ENCODE measurements around the gene NDC80. TPM values are rescaled to one million over a fixed set of nuclear protein-coding genes. Genes with fewer than 3 reads are reported as not detected.
A peak's percentile ranks its signal among the peaks of the same experiment; 100 is the strongest.
"Not testable (repeated sequence)": the region's sequence is repeated elsewhere in the genome, so short reads cannot be mapped to it uniquely, and the experiment has no call there.

Gene NDC80
- total RNA-seq, 6 experiments from 2014 or later, result 0.34 to 1.6 (median 0.55) TPM; not detected in 1

GRCh38 chr18:2656981-2657512, 85.7 kb downstream of the NDC80 start:
- peak overlapping the region; percentile 68 to 88 (median 73) for H3K4me3 ChIP-seq
- WGBS (ENCODE audit: insufficient coverage, low coverage, low lambda C conversion rate, missing lambda C conversion rate), result 2% methylated on average over 12 of the region's 12 CpGs
- H3K4me1 ChIP-seq, result peaks cover 0 to 19% (median 8%) of the 10 kb centered on the region in 4 donors
- no peaks in the 10 kb centered on the region for H3K36me3 ChIP-seq
- intact Hi-C loops (cut with DNase I), result no loop called here
- no peaks in the 10 kb centered on the region for H3K9me3 ChIP-seq
- DNase-seq, result no peak
- no peak for TF ChIP-seq POLR2A (IDR thresholded peaks at IDR 0.05)
- TF ChIP-seq, protein P1, sequence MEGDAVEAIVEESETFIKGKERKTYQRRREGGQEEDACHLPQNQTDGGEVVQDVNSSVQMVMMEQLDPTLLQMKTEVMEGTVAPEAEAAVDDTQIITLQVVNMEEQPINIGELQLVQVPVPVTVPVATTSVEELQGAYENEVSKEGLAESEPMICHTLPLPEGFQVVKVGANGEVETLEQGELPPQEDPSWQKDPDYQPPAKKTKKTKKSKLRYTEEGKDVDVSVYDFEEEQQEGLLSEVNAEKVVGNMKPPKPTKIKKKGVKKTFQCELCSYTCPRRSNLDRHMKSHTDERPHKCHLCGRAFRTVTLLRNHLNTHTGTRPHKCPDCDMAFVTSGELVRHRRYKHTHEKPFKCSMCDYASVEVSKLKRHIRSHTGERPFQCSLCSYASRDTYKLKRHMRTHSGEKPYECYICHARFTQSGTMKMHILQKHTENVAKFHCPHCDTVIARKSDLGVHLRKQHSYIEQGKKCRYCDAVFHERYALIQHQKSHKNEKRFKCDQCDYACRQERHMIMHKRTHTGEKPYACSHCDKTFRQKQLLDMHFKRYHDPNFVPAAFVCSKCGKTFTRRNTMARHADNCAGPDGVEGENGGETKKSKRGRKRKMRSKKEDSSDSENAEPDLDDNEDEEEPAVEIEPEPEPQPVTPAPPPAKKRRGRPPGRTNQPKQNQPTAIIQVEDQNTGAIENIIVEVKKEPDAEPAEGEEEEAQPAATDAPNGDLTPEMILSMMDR (IDR thresholded peaks at IDR 0.05), result no peak
- no peak for ATAC-seq
- no peaks in the 10 kb centered on the region for H3K27me3 ChIP-seq
- peak overlapping the region; percentile 95 to 96 (median 95) for H3K27ac ChIP-seq

GRCh38 chr18:2657788-2658458, 86.6 kb downstream of the NDC80 start:
- DNase-seq, result no peak
- TF ChIP-seq POLR2A (IDR thresholded peaks at IDR 0.05), result no peak
- TF ChIP-seq, protein P1 (IDR thresholded peaks at IDR 0.05), result no peak
- Histone ChIP-seq H3K9me3 (no peaks in the 10 kb centered on the region), H3K4me3 (peak overlapping the region in 1 of 3 donors; percentile 73), H3K36me3 (no peaks in the 10 kb centered on the region), H3K27ac (peak overlapping the region; percentile 31 to 96 (median 95)), H3K4me1 (peaks cover 0 to 19% (median 8%) of the 10 kb centered on the region in 4 donors), H3K27me3 (no peaks in the 10 kb centered on the region)
- intact Hi-C loops (cut with DNase I), result no loop called here
- ATAC-seq, result peak in 1 of 4 donors; percentile 33
- 49% methylated on average over 12 of the region's 12 CpGs for WGBS (ENCODE audit: insufficient coverage, low coverage, low lambda C conversion rate, missing lambda C conversion rate)

DNA sequence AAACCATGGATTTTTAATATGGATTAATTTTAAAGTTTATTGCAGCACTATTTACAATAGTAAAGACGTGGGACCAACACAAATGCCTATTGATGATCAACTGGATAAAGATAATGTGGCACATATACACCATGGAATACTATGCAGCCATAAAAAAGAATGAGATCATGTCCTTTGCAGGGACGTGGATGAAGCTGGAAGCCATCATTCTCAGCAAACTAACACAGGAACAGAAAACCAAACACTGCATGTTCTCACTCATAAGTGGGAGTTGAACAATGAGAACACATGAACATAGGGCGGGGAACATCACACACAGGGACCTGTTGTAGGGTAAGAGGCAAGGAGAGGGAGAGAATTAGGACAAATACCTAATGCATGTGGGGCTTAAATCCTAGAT, 89.5 kb downstream of the NDC80 start:
- H3K36me3 ChIP-seq; H3K27ac ChIP-seq; H3K27me3 ChIP-seq; H3K4me3 ChIP-seq; intact Hi-C loops (cut with DNase I); ATAC-seq; H3K9me3 ChIP-seq; DNase-seq: not testable (repeated sequence)
- peaks cover 0 to 19% (median 8%) of the 10 kb centered on the region in 4 donors for H3K4me1 ChIP-seq
- WGBS (ENCODE audit: insufficient coverage, low coverage, low lambda C conversion rate, missing lambda C conversion rate), result 94% methylated on average over 2 of the region's 3 CpGs

DNA sequence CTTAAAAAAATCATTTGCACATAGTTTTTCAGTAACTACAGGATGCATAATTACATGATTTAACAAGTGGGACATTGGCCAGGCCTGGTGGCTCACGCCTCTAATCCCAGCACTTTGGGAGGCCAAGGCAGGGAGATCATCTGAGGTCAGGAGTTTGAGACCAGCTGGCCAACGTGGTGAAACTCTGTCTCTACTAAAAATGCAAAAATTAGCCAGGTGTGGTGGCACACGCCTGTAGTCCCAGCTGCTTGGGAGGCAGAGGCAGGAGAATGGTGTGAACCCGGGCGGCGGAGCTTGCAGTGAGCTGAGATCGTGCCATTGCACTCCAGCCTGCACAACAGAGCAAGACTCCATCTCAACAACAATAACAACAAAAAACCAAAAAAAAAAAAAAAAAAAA, 90.9 kb downstream of the NDC80 start:
- H3K4me3 ChIP-seq; H3K27ac ChIP-seq; H3K9me3 ChIP-seq; DNase-seq; intact Hi-C loops (cut with DNase I); ATAC-seq; H3K27me3 ChIP-seq; H3K36me3 ChIP-seq: not testable (repeated sequence)
- 91% methylated on average over 4 of the region's 7 CpGs for WGBS (ENCODE audit: insufficient coverage, low coverage, low lambda C conversion rate, missing lambda C conversion rate)
- peaks cover 0 to 18% (median 7%) of the 10 kb centered on the region in 4 donors for H3K4me1 ChIP-seq

GRCh38 chr18:2662990-2663389, 91.6 kb downstream of the NDC80 start:
- intact Hi-C loops (cut with DNase I), result no loop called here

More at GRCh38 chr18:2662990-2663389, 91.6 kb downstream of the NDC80 start:
- ATAC-seq (no peak), DNase-seq (no peak)
- no peak overlapping the region for H3K4me3 ChIP-seq
- no peaks in the 10 kb centered on the region for H3K9me3 ChIP-seq
- H3K4me1 ChIP-seq, result peaks cover 0 to 10% (median 4%) of the 10 kb centered on the region in 4 donors
- H3K27ac ChIP-seq, result no peak overlapping the region
- TF ChIP-seq, protein P1 (IDR thresholded peaks at IDR 0.05), result no peak
- no peak for TF ChIP-seq POLR2A (IDR thresholded peaks at IDR 0.05)
- no peaks in the 10 kb centered on the region for H3K27me3 ChIP-seq
- WGBS (ENCODE audit: insufficient coverage, low coverage, low lambda C conversion rate, missing lambda C conversion rate), result 74% methylated on average over 5 of the region's 5 CpGs
- peaks cover 0 to 13% (median 6%) of the 10 kb centered on the region in 4 donors for H3K36me3 ChIP-seq

Small RNAs within 50 kb of the gene (small RNA-seq; reads per million reads assigned to genes)
- gene RF00019 (0 reads per million in 2 experiments), gene RF01233 (0 reads per million in 2 experiments), gene RNU6-340P (0 reads per million in 2 experiments)

Other genes starting within 250 kb of the NDC80 start
- 1 to 10 TPM; 3.2 to 4.9 (median 3.3) TPM for gene METTL4, start 52 bp upstream of the NDC80 start, total RNA-seq
- gene SMCHD1, start 84.2 kb downstream of the NDC80 start, total RNA-seq, result 10 to 100 TPM; 13.9 to 31.0 (median 17.3) TPM

All from right lobe of liver (tissue), 6 donors.